B cell (primary cell): ENCODE results near the gene SEMA4F. TPM values are rescaled to one million over a fixed set of nuclear protein-coding genes. Genes with fewer than 3 reads are reported as not detected.

Experiments used
- ATAC-seq: fragments of 200-7000 bp; cut with Tn5 transposase; one replicate; pipeline ENCODE4 v1.10.0; 2021; ENCODE audit warnings: low read depth, mild to moderate bottlenecking, moderate number of reproducible peaks, moderate library complexity
- CTCF ChIA-PET: fragments of 350-600 bp; sonication (Branson Sonifier 250); formaldehyde crosslinking; loops from one replicate; lab custom pipeline; 2021; ENCODE audit warnings: antibody characterized with exemption, inconsistent platforms; lab: Charles Lee
- POLR2A ChIA-PET: fragments of 350-600 bp; sonication (Branson Sonifier 250); formaldehyde crosslinking; loops from one replicate; lab custom pipeline; 2021; ENCODE audit warnings: antibody characterized with exemption; lab: Charles Lee
- DNase-seq: peaks from one replicate; pipeline ENCODE4 v3.0.0; 2013
- H2AFZ ChIP-seq: 2 replicates; pipeline ENCODE4 v1.6.1; 2012; ENCODE audit warnings: mild to moderate bottlenecking, low read depth, low read length; ENCODE audit not compliant: insufficient read depth, poor library complexity, severe bottlenecking
- H3K27ac ChIP-seq, 2 donors: 1 replicate in 1 of 2; 2 replicates in 1 of 2; pipeline ENCODE4 v1.5.1; 2012 to 2013; ENCODE audit warnings: low read length in 2 of 2, mild to moderate bottlenecking in 2 of 2, moderate library complexity in 1 of 2
- H3K27me3 ChIP-seq, 4 experiments: fragments of 200-600 bp in 1 of 4; sonication (generic) in 1 of 4; replicated peaks in 1 of 4; 1 replicate in 2 of 4; 2 replicates in 2 of 4; pipeline versions ENCODE4 v1.6.1 to v1.7.0; 2013 to 2016; ENCODE audit warnings: low read length in 3 of 4, mild to moderate bottlenecking in 2 of 4, mixed read lengths in 1 of 4, moderate library complexity in 1 of 4; ENCODE audit not compliant: insufficient read depth in 4 of 4, control insufficient read depth in 3 of 4; ENCODE audit errors: control extremely low read depth in 1 of 4
- H3K36me3 ChIP-seq, 2 experiments: replicated peaks in 1 of 2; 1 replicate in 1 of 2; 2 replicates in 1 of 2; pipeline versions ENCODE4 v1.6.1 to v1.7.1; 2013; ENCODE audit warnings: low read length in 1 of 2; ENCODE audit not compliant: insufficient read depth in 2 of 2, control insufficient read depth in 1 of 2; ENCODE audit errors: control extremely low read depth in 1 of 2, extremely low read depth in 1 of 2
- H3K4me1 ChIP-seq, 2 donors: fragments of 200-600 bp in 1 of 2; sonication (generic) in 1 of 2; 1 replicate in 1 of 2; 2 replicates in 1 of 2; pipeline versions ENCODE4 v1.5.1 to v1.6.1; 2013 to 2017; ENCODE audit warnings: low read length in 2 of 2; ENCODE audit not compliant: control insufficient read depth in 2 of 2, insufficient read depth in 2 of 2
- H3K4me2 ChIP-seq: replicated peaks from 2 replicates; pipeline ENCODE3; 2012; ENCODE audit warnings: mild to moderate bottlenecking, low read depth, low read length; ENCODE audit not compliant: poor library complexity, severe bottlenecking
- H3K4me3 ChIP-seq, 5 experiments: fragments of 200-600 bp in 1 of 5; sonication (generic) in 1 of 5; 1 replicate in 3 of 5; 2 replicates in 2 of 5; pipeline versions ENCODE4 v1.5.1 to v1.7.0; 2011 to 2016; ENCODE audit warnings: low read length in 4 of 5, mild to moderate bottlenecking in 4 of 5, low read depth in 2 of 5, control low read depth in 1 of 5, moderate library complexity in 1 of 5; ENCODE audit not compliant: insufficient read depth in 1 of 5; ENCODE audit errors: control extremely low read depth in 1 of 5, extremely low read depth in 1 of 5
- H3K79me2 ChIP-seq: fragments of 200-600 bp; sonication (generic); one replicate; pipeline ENCODE4 v1.6.0; 2016; ENCODE audit warnings: low read length; ENCODE audit not compliant: control insufficient read depth, insufficient read depth
- H3K9ac ChIP-seq: fragments of 200-600 bp; sonication (generic); 2 replicates; pipeline ENCODE4 v1.6.1; 2017; ENCODE audit warnings: mild to moderate bottlenecking, low read length, moderate library complexity
- H3K9me3 ChIP-seq, 3 donors: one replicate each; pipeline versions ENCODE4 v1.6.1 to v1.7.1; 2013; ENCODE audit warnings: low read length in 2 of 3; ENCODE audit not compliant: control insufficient read depth in 2 of 3, insufficient read depth in 1 of 3; ENCODE audit errors: control extremely low read depth in 1 of 3
- H4K20me1 ChIP-seq: 2 replicates; pipeline ENCODE4 v1.6.0; 2012; ENCODE audit warnings: mild to moderate bottlenecking, low read length; ENCODE audit not compliant: insufficient read depth, control insufficient read depth, poor library complexity, severe bottlenecking
- H3K27ac Mint-ChIP-seq: one replicate; pipeline ENCODE4 v1.8.0; 2021; ENCODE audit warnings: mixed read lengths
- H3K27me3 Mint-ChIP-seq: one replicate; pipeline ENCODE4 v1.8.0; 2021; ENCODE audit warnings: mixed read lengths
- H3K4me1 Mint-ChIP-seq: one replicate; pipeline ENCODE4 v1.8.0; 2021; ENCODE audit warnings: mixed read lengths
- H3K4me3 Mint-ChIP-seq: one replicate; pipeline ENCODE4 v1.8.0; 2021; ENCODE audit warnings: mixed read lengths
- H3K9me3 Mint-ChIP-seq: one replicate; pipeline ENCODE4 v1.8.0; 2022; ENCODE audit warnings: mixed read lengths; ENCODE audit not compliant: insufficient read depth
- CTCF ChIP-seq: fragments of 200-600 bp; IDR thresholded peaks from one replicate; pipeline ENCODE4 v1.8.0; 2022; ENCODE audit warnings: antibody characterized with exemption, mild to moderate bottlenecking
- EZH2 ChIP-seq: IDR thresholded peaks from 2 replicates; pipeline ENCODE4 v1.6.1; 2012; ENCODE audit warnings: borderline replicate concordance, low read depth, mild to moderate bottlenecking, moderate library complexity, low read length; ENCODE audit not compliant: insufficient read depth, poor library complexity, severe bottlenecking
- WGBS: methylation state at CpG from one replicate; pipeline ENCODE4 v1.1.5; 2013; ENCODE audit warnings: missing lambda C conversion rate; ENCODE audit not compliant: insufficient coverage; 5-methylcytosine and 5-hydroxymethylcytosine counted together
- intact Hi-C: fragments of 100-400 bp; cut with micrococcal nuclease; formaldehyde crosslinking; loops from one replicate; pipeline ENCODE4 v1.10.0; 2022
- polyA plus RNA-seq: library from polyadenylated mRNA; depleted of rRNA; stranded (reverse); fragments of >200 nt; gene quantifications from 2 replicates; pipeline ENCODE4 v1.2.3, GENCODE V29; 2012
- total RNA-seq, 2 donors: library from RNA; stranded (reverse); fragments of 120-200 nt in 1 of 2; gene quantifications; 1 replicate in 1 of 2; 2 replicates in 1 of 2; pipeline versions ENCODE4 v1.2.3 to v1.2.4, GENCODE V29; 2013 to 2022

SEMA4F gene
- total and polyA plus RNA-seq, 2 donors (not counting 1 experiment from before 2014, with no cell fraction given): 5.4 to 19.3 TPM

GRCh38 chr2:74673826-74674528 lies 19.9 kb downstream of the SEMA4F start:
- H3K9me3 Mint-ChIP-seq: no peaks in the 10 kb centered on the region
- CTCF ChIA-PET: no interaction called here
- no peak overlapping the region for H3K4me2 ChIP-seq
- 87% methylated on average over 4 of the region's 7 CpGs for WGBS
- H3K4me3 Mint-ChIP-seq: no peak overlapping the region
- H3K27me3 Mint-ChIP-seq: no peaks in the 10 kb centered on the region
- no peaks in the 10 kb centered on the region for H3K79me2 ChIP-seq
- H3K27me3 ChIP-seq: no peaks in the 10 kb centered on the region
- peaks cover 0 to 27% of the 10 kb centered on the region in 2 experiments for H3K36me3 ChIP-seq
- DNase-seq: no peak
- intact Hi-C loops: no loop called here
- H3K4me1 Mint-ChIP-seq: no peaks in the 10 kb centered on the region
- H2AFZ ChIP-seq: no peak overlapping the region
- no peak overlapping the region for H3K27ac Mint-ChIP-seq
- no peak for ATAC-seq
- no peaks in the 10 kb centered on the region for H3K4me1 ChIP-seq
- TF ChIP-seq EZH2 (no peak), CTCF (no peak)
- no peaks in the 10 kb centered on the region for H4K20me1 ChIP-seq
- H3K9me3 ChIP-seq: no peaks in the 10 kb centered on the region
- POLR2A ChIA-PET: no interaction called here
- no peak overlapping the region for H3K4me3 ChIP-seq
- H3K27ac ChIP-seq: no peak overlapping the region
- no peak overlapping the region for H3K9ac ChIP-seq

- H3K4me3 ChIP-seq: no peak overlapping the region
- H3K27me3 ChIP-seq: no peaks in the 10 kb centered on the region
- TF ChIP-seq CTCF (no peak), EZH2 (no peak)
- H3K4me1 Mint-ChIP-seq: no peaks in the 10 kb centered on the region
- H3K27ac ChIP-seq: no peak overlapping the region
- DNase-seq (no peak), ATAC-seq (no peak)
- intact Hi-C loops: no loop called here
- ChIA-PET CTCF (no interaction called here), POLR2A (no interaction called here)
- no peak overlapping the region for H3K27ac Mint-ChIP-seq
- H3K9ac ChIP-seq: no peak overlapping the region
- H3K79me2 ChIP-seq: no peaks in the 10 kb centered on the region
- H3K4me1 ChIP-seq: no peaks in the 10 kb centered on the region
- H3K9me3 ChIP-seq: no peaks in the 10 kb centered on the region
- H3K4me2 ChIP-seq: no peak overlapping the region
- H2AFZ ChIP-seq: no peak overlapping the region
- no peak overlapping the region for H3K4me3 Mint-ChIP-seq
- H3K36me3 ChIP-seq: peaks cover 0 to 30% of the 10 kb centered on the region in 2 experiments
- no peaks in the 10 kb centered on the region for H4K20me1 ChIP-seq
- 60% methylated on average over 1 of the region's 6 CpGs for WGBS
- H3K27me3 Mint-ChIP-seq: no peaks in the 10 kb centered on the region
- no peaks in the 10 kb centered on the region for H3K9me3 Mint-ChIP-seq
Measured at GRCh38 chr2:74675090-74675489, 21.0 kb downstream of the SEMA4F start.
